ENCODE data around the gene WWC2.

- TF ChIP-seq CTCF (IDR thresholded peaks at IDR 0.05 in 8 of 11, conservative IDR thresholded peaks at IDR 0.05 in 3 of 11) (no peak), POLR2A (IDR thresholded peaks at IDR 0.05) (no peak)
Observed at GRCh38 chr4:183195534-183195933, 96.5 kb downstream of the WWC2 start.
